ENCODE data around the gene TACR2. TPM values are rescaled to one million over a fixed set of nuclear protein-coding genes. Genes with fewer than 3 reads are reported as not detected.

TACR2 gene
- total and polyA plus RNA-seq, 2 donors = 0.05 to 0.30 TPM

GRCh38 chr10:69425511-69426298 is 9.0 kb upstream of the TACR2 start:
- peak in 3 of 9 donors; percentile 58 to 81 (median 63) for DNase-seq (ENCODE audit: low read depth in 6 of 9, low spot score in 9 of 9)
- Histone ChIP-seq H3K27ac (ENCODE audit: low read depth in 1 of 2, low read length in 1 of 2) (peak overlapping the region in 1 of 2 donors; percentile 77), H3K36me3 (ENCODE audit: control insufficient read depth in 2 of 2, insufficient read depth in 2 of 2, low read length in 1 of 2) (no peaks in the 10 kb centered on the region), H3K9me3 (ENCODE audit: control insufficient read depth in 2 of 2, insufficient read depth in 1 of 2, low read length in 1 of 2) (no peaks in the 10 kb centered on the region), H3K4me1 (ENCODE audit: control insufficient read depth in 2 of 2, insufficient read depth in 2 of 2, low read length in 2 of 2) (peaks cover 17 to 62% of the 10 kb centered on the region in 2 donors), H3K27me3 (ENCODE audit: control insufficient read depth in 2 of 2, insufficient read depth in 1 of 2, low read length in 1 of 2) (no peaks in the 10 kb centered on the region), H3K4me3 (ENCODE audit: low read length in 2 of 2) (no peak overlapping the region)
- 18% methylated on average over 5 of the region's 5 CpGs for WGBS

GRCh38 chr10:69425041-69425440 is 8.3 kb upstream of the TACR2 start:
- no peaks in the 10 kb centered on the region for H3K9me3 ChIP-seq (ENCODE audit: control insufficient read depth in 2 of 2, insufficient read depth in 1 of 2, low read length in 1 of 2)
- 98% methylated on average over 2 of the region's 2 CpGs for WGBS
- H3K27ac ChIP-seq (ENCODE audit: low read depth in 1 of 2, low read length in 1 of 2) = no peak overlapping the region
- H3K4me3 ChIP-seq (ENCODE audit: low read length in 2 of 2) = no peak overlapping the region
- H3K4me1 ChIP-seq (ENCODE audit: control insufficient read depth in 2 of 2, insufficient read depth in 2 of 2, low read length in 2 of 2) = peaks cover 17 to 62% of the 10 kb centered on the region in 2 donors
- no peak for DNase-seq (ENCODE audit: low read depth in 6 of 9, low spot score in 9 of 9)
- H3K36me3 ChIP-seq (ENCODE audit: control insufficient read depth in 2 of 2, insufficient read depth in 2 of 2, low read length in 1 of 2) = no peaks in the 10 kb centered on the region
- no peaks in the 10 kb centered on the region for H3K27me3 ChIP-seq (ENCODE audit: control insufficient read depth in 2 of 2, insufficient read depth in 1 of 2, low read length in 1 of 2)

DNA sequence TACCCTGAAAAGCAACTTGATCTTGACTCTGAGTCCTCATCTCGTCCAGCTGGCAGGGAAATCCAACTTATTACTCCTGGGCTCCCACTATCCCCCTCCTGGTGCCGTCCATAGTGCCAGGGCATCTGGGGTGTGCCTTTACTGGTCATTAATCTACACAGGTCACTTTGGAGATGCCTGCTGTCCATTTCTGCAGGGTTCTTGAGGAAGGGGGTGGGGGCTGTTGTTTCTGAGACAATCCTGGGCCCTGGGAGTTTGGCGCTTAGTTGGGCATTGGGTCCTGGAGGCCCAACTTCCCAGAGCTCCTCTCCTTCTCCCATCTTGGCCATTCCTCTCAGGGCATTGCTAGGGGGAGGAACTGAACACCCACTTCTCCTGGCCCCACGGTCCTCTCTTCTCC is 6.0 kb upstream of the TACR2 start:
- no peaks in the 10 kb centered on the region for H3K27me3 ChIP-seq (ENCODE audit: control insufficient read depth in 2 of 2, insufficient read depth in 1 of 2, low read length in 1 of 2)
- H3K4me3 ChIP-seq (ENCODE audit: low read length in 2 of 2) = no peak overlapping the region
- H3K9me3 ChIP-seq (ENCODE audit: control insufficient read depth in 2 of 2, insufficient read depth in 1 of 2, low read length in 1 of 2) = no peaks in the 10 kb centered on the region
- peaks cover 17 to 47% of the 10 kb centered on the region in 2 donors for H3K4me1 ChIP-seq (ENCODE audit: control insufficient read depth in 2 of 2, insufficient read depth in 2 of 2, low read length in 2 of 2)
- WGBS = 94% methylated on average over 4 of the region's 4 CpGs
- no peaks in the 10 kb centered on the region for H3K36me3 ChIP-seq (ENCODE audit: control insufficient read depth in 2 of 2, insufficient read depth in 2 of 2, low read length in 1 of 2)
- no peak overlapping the region for H3K27ac ChIP-seq (ENCODE audit: low read depth in 1 of 2, low read length in 1 of 2)
- no peak for DNase-seq (ENCODE audit: low read depth in 6 of 9, low spot score in 9 of 9)

DNA sequence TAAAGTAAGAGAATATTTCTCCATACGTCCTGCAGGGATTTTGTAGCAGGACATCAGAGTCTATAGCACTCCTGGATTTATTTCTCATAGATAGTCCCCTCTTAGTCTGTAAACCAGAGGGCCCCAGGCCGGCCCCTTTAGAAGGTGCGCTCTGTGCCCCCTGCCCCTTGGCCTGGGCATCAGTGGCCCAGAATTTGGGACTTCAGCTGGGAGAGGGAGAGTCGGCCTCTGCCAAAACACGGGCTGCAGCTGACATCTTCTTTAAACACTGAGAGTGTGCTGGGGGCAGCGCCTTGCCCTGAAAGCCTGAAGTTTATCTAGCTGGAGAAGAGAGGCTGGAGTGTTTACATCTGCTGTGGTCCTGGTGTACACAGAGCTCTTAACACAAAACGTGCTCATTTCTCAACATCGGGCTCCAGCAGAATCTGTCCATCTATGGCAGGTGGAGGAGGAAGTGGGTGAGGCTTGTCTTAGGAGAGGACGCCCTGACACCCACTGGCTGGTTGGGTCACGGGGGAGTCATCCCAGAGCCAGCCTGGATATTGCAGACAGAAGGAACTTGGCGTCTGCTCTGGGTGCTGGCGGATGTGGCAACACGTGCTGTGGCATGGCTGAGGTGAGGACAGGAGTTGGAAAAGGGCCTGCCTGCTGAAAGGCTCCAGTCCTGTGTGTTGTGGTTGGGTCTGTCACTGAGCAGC is 5.0 kb upstream of the TACR2 start:
- no peak overlapping the region for H3K27ac ChIP-seq (ENCODE audit: low read depth in 1 of 2, low read length in 1 of 2)
- H3K27me3 ChIP-seq (ENCODE audit: control insufficient read depth in 2 of 2, insufficient read depth in 1 of 2, low read length in 1 of 2) = no peaks in the 10 kb centered on the region
- peaks cover 17 to 39% of the 10 kb centered on the region in 2 donors for H3K4me1 ChIP-seq (ENCODE audit: control insufficient read depth in 2 of 2, insufficient read depth in 2 of 2, low read length in 2 of 2)
- WGBS = 82% methylated on average over 13 of the region's 13 CpGs
- H3K9me3 ChIP-seq (ENCODE audit: control insufficient read depth in 2 of 2, insufficient read depth in 1 of 2, low read length in 1 of 2) = no peaks in the 10 kb centered on the region
- H3K36me3 ChIP-seq (ENCODE audit: control insufficient read depth in 2 of 2, insufficient read depth in 2 of 2, low read length in 1 of 2) = no peaks in the 10 kb centered on the region
- DNase-seq (ENCODE audit: low read depth in 6 of 9, low spot score in 9 of 9) = peak in 1 of 9 donors; percentile 46
- no peak overlapping the region for H3K4me3 ChIP-seq (ENCODE audit: low read length in 2 of 2)

DNA sequence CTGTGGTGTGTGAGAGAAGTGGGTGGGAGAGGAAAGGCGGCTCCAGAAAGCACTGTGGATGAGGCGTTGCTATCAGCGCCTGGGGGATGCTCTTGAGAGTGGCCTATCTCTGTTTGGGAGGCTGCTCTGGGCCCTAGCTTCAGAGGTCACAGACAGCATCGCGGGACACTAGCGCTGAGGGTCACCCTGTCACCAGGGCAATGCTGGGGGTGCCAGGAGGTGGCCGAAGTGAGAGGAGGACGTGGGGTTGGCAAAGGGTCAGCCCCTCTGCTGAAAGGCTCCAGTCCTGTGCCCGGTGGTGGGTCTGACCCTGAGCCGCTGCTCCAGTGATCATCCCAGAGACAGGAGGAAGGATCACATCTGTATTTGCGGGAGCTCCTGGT is 3.0 kb upstream of the TACR2 start:
- no peak for DNase-seq (ENCODE audit: low read depth in 6 of 9, low spot score in 9 of 9)
- H3K4me1 ChIP-seq (ENCODE audit: control insufficient read depth in 2 of 2, insufficient read depth in 2 of 2, low read length in 2 of 2) = peaks cover 5 to 21% of the 10 kb centered on the region in 2 donors
- WGBS = 86% methylated on average over 11 of the region's 11 CpGs
- no peaks in the 10 kb centered on the region for H3K9me3 ChIP-seq (ENCODE audit: control insufficient read depth in 2 of 2, insufficient read depth in 1 of 2, low read length in 1 of 2)
- no peaks in the 10 kb centered on the region for H3K27me3 ChIP-seq (ENCODE audit: control insufficient read depth in 2 of 2, insufficient read depth in 1 of 2, low read length in 1 of 2)
- H3K4me3 ChIP-seq (ENCODE audit: low read length in 2 of 2) = no peak overlapping the region
- no peaks in the 10 kb centered on the region for H3K36me3 ChIP-seq (ENCODE audit: control insufficient read depth in 2 of 2, insufficient read depth in 2 of 2, low read length in 1 of 2)
- H3K27ac ChIP-seq (ENCODE audit: low read depth in 1 of 2, low read length in 1 of 2) = no peak overlapping the region

GRCh38 chr10:69419096-69419743 is 2.5 kb upstream of the TACR2 start:
- Histone ChIP-seq H3K9me3 (ENCODE audit: control insufficient read depth in 2 of 2, insufficient read depth in 1 of 2, low read length in 1 of 2) (no peaks in the 10 kb centered on the region), H3K4me3 (ENCODE audit: low read length in 2 of 2) (no peak overlapping the region), H3K27ac (ENCODE audit: low read depth in 1 of 2, low read length in 1 of 2) (no peak overlapping the region), H3K27me3 (ENCODE audit: control insufficient read depth in 2 of 2, insufficient read depth in 1 of 2, low read length in 1 of 2) (no peaks in the 10 kb centered on the region), H3K36me3 (ENCODE audit: control insufficient read depth in 2 of 2, insufficient read depth in 2 of 2, low read length in 1 of 2) (no peaks in the 10 kb centered on the region), H3K4me1 (ENCODE audit: control insufficient read depth in 2 of 2, insufficient read depth in 2 of 2, low read length in 2 of 2) (peaks cover 5 to 18% of the 10 kb centered on the region in 2 donors)
- no peak for DNase-seq (ENCODE audit: low read depth in 6 of 9, low spot score in 9 of 9)
- WGBS = 93% methylated on average over 18 of the region's 18 CpGs

DNA sequence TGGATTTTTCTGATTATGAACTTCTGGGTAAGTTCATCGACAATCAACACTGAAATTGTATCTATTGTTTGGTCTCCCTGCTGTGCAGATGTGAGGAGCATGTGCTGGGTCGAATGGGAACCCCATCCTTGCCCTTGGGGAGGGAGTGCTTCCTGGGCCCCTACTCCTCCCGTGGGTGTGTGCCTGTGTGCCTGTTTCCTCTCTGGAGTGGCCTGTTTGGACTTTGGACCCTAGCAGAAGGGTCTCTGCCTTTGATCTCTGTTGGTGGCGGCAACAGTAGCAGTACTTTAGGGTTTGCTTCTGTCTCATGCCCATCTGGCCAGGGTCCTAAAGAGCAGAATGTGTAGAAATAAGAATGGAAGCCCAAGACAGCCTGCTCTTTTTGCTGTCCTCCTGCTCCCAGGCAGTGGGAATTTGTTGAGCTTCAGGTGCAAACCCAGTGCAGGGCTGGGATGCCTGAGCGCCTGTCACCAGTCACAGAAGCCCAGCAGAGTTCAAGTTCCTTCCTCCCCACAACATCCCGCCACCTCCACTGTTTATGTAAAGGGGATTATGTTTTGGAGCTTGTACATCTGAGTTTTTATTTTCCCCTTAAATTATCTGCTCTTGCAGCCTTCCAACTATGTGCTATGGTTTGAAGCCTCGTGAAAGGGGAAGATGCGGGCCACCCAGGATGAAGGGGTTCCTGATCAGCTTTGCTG is 1.5 kb upstream of the TACR2 start:
- no peak overlapping the region for H3K27ac ChIP-seq (ENCODE audit: low read depth in 1 of 2, low read length in 1 of 2)
- no peaks in the 10 kb centered on the region for H3K9me3 ChIP-seq (ENCODE audit: control insufficient read depth in 2 of 2, insufficient read depth in 1 of 2, low read length in 1 of 2)
- no peaks in the 10 kb centered on the region for H3K27me3 ChIP-seq (ENCODE audit: control insufficient read depth in 2 of 2, insufficient read depth in 1 of 2, low read length in 1 of 2)
- WGBS = 87% methylated on average over 8 of the region's 8 CpGs
- no peaks in the 10 kb centered on the region for H3K36me3 ChIP-seq (ENCODE audit: control insufficient read depth in 2 of 2, insufficient read depth in 2 of 2, low read length in 1 of 2)
- no peak overlapping the region for H3K4me3 ChIP-seq (ENCODE audit: low read length in 2 of 2)
- peaks cover 0 to 10% of the 10 kb centered on the region in 2 donors for H3K4me1 ChIP-seq (ENCODE audit: control insufficient read depth in 2 of 2, insufficient read depth in 2 of 2, low read length in 2 of 2)
- DNase-seq (ENCODE audit: low read depth in 6 of 9, low spot score in 9 of 9) = no peak

- Histone ChIP-seq H3K9me3 (ENCODE audit: control insufficient read depth in 2 of 2, insufficient read depth in 1 of 2, low read length in 1 of 2) (no peaks in the 10 kb centered on the region), H3K4me1 (ENCODE audit: control insufficient read depth in 2 of 2, insufficient read depth in 2 of 2, low read length in 2 of 2) (peaks cover 0 to 10% of the 10 kb centered on the region in 2 donors), H3K36me3 (ENCODE audit: control insufficient read depth in 2 of 2, insufficient read depth in 2 of 2, low read length in 1 of 2) (no peaks in the 10 kb centered on the region), H3K4me3 (ENCODE audit: low read length in 2 of 2) (no peak overlapping the region), H3K27ac (ENCODE audit: low read depth in 1 of 2, low read length in 1 of 2) (no peak overlapping the region), H3K27me3 (ENCODE audit: control insufficient read depth in 2 of 2, insufficient read depth in 1 of 2, low read length in 1 of 2) (no peaks in the 10 kb centered on the region)
- WGBS = 97% methylated on average over 11 of the region's 11 CpGs
- no peak for DNase-seq (ENCODE audit: low read depth in 6 of 9, low spot score in 9 of 9)
Observed at GRCh38 chr10:69417542-69417941, 824 bp upstream of the TACR2 start.

Measured in thymus (tissue), 11 donors.